ENCODE data around the gene NAPG. TPM values are rescaled to one million over a fixed set of nuclear protein-coding genes. Genes with fewer than 3 reads are reported as not detected.

NAPG gene
- total RNA-seq, 1 donor from 2014 or later = 31.2 TPM

GRCh38 chr18:10519999-10520935 is 5.6 kb upstream of the NAPG start:
- H3K27ac ChIP-seq (replicated peaks) = peak overlapping the region; percentile 74
- H3K36me3 ChIP-seq = no peaks in the 10 kb centered on the region
- H3K9me3 ChIP-seq (replicated peaks) = peaks cover 4% of the 10 kb centered on the region
- peak; percentile 90 for TF ChIP-seq CTCF (IDR thresholded peaks at IDR 0.05; ENCODE audit: borderline replicate concordance)
- intact Hi-C loops (cut with micrococcal nuclease) = loop anchor here (2.0 kb wide), 1 partner anchor 549 kb away; no protein-coding TSS in a partner anchor
- H3K4me3 ChIP-seq = no peak overlapping the region
- peaks cover 27% of the 10 kb centered on the region for H3K4me1 ChIP-seq
- DNase-seq = peak; percentile 79
- no peaks in the 10 kb centered on the region for H3K27me3 ChIP-seq (ENCODE audit: low read depth)

GRCh38 chr18:10521566-10521965 is 4.3 kb upstream of the NAPG start:
- TF ChIP-seq CTCF (IDR thresholded peaks at IDR 0.05; ENCODE audit: borderline replicate concordance) = no peak
- Histone ChIP-seq H3K27me3 (ENCODE audit: low read depth) (no peaks in the 10 kb centered on the region), H3K27ac (replicated peaks) (no peak overlapping the region), H3K9me3 (replicated peaks) (peaks cover 4% of the 10 kb centered on the region), H3K36me3 (no peaks in the 10 kb centered on the region), H3K4me1 (peaks cover 38% of the 10 kb centered on the region), H3K4me3 (no peak overlapping the region)
- no peak for DNase-seq
- intact Hi-C loops (cut with micrococcal nuclease) = loop anchor here (2.0 kb wide), 1 partner anchor 551 kb away; no protein-coding TSS in a partner anchor

DNA sequence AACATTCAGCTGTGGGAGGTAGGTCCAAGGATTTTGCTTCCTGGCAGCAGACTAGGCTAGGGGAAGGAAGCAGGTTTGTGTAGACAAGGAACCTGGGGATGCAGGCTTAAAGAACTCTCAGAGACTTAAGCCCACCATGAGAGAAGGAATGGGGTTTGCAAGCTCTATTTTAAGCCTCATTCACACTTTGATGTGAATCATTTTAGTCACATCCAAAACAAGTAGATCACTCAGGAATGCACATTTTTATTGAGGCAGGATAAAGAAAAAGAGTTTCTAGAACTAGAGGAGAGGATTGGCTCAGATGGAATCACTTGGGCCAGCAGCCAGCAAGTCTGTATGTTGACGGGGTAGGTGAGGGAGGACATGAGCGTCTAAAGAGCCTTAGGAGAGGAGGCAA is 3.3 kb upstream of the NAPG start:
- Histone ChIP-seq H3K4me1 (peaks cover 48% of the 10 kb centered on the region), H3K27me3 (ENCODE audit: low read depth) (no peaks in the 10 kb centered on the region), H3K36me3 (no peaks in the 10 kb centered on the region), H3K4me3 (no peak overlapping the region), H3K27ac (replicated peaks) (no peak overlapping the region), H3K9me3 (replicated peaks) (no peaks in the 10 kb centered on the region)
- TF ChIP-seq CTCF (IDR thresholded peaks at IDR 0.05; ENCODE audit: borderline replicate concordance) = no peak
- no peak for DNase-seq
- intact Hi-C loops (cut with micrococcal nuclease) = no loop called here

DNA sequence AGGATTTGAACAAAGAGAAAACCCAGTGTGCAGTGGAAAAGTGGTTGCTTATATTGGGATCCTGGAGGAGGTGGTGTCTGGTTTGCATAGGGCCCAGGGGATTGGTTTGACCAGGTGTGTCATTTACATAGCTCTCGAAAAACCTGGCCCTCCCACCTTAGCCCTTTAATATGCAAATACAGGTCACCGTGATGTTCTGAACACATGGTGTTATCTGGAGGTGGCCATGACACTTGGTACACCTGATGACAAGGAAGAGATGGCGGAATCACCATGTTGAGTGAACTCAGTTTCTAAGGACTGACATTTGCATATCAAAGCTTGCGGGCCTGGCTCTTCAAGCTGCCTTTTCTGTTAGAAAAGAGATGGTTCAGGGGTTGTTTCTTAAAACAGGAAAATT is 2.3 kb upstream of the NAPG start:
- Histone ChIP-seq H3K4me3 (no peak overlapping the region), H3K27ac (replicated peaks) (no peak overlapping the region), H3K36me3 (no peaks in the 10 kb centered on the region), H3K9me3 (replicated peaks) (no peaks in the 10 kb centered on the region), H3K4me1 (peaks cover 50% of the 10 kb centered on the region), H3K27me3 (ENCODE audit: low read depth) (no peaks in the 10 kb centered on the region)
- TF ChIP-seq CTCF (IDR thresholded peaks at IDR 0.05; ENCODE audit: borderline replicate concordance) = no peak
- DNase-seq = no peak
- intact Hi-C loops (cut with micrococcal nuclease) = no loop called here

DNA sequence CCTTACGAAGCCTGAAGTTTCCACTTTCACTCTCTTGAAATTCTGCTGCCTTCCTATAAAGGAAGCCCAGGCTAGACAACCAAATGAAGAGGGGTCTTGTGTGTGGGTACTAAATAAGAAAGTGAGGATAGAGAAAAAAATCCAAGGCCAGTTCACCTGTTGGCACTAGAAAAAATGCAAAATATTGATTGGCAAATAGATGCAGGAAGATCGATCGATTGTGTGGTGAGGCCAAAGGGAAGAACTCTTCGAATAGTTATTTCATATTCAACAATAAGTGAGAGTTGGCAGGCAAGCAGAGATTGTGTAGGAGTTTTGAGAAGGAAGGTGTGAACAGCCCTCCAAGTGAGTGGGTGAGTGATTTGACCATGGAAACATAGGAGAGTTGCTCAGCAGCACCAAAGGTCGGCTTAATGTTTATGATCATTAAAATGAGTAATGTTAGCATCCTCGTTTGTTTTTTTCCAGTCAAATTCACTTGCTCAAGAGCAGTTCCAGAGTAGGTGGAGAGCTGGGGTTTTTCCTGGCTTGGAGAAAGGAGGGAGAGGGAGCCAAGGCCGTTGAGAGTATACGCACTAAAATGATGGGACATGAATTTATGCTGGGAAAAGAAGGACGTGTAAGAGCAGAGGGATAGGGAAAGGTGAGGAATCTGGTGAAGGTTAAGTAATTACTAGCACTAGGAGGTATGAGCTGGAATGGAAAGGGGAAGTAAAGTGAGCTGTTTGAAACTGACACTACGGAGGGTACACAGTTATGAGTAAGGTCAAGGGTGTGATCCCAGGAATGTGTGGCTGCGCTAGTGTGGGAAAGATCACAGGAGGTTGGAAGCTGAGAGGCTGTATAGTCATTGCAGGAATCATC is 1.1 kb upstream of the NAPG start:
- Histone ChIP-seq H3K27me3 (ENCODE audit: low read depth) (no peaks in the 10 kb centered on the region), H3K9me3 (replicated peaks) (no peaks in the 10 kb centered on the region), H3K36me3 (no peaks in the 10 kb centered on the region), H3K4me1 (peaks cover 50% of the 10 kb centered on the region), H3K27ac (replicated peaks) (peak overlapping the region; percentile 98), H3K4me3 (peak overlapping the region; percentile 95)
- no peak for TF ChIP-seq CTCF (IDR thresholded peaks at IDR 0.05; ENCODE audit: borderline replicate concordance)
- no peak for DNase-seq
- intact Hi-C loops (cut with micrococcal nuclease) = no loop called here

Data from left ventricle myocardium inferior (tissue), 1 donor.